ENCODE data around the gene POU4F1.

POU4F1 gene

DNA sequence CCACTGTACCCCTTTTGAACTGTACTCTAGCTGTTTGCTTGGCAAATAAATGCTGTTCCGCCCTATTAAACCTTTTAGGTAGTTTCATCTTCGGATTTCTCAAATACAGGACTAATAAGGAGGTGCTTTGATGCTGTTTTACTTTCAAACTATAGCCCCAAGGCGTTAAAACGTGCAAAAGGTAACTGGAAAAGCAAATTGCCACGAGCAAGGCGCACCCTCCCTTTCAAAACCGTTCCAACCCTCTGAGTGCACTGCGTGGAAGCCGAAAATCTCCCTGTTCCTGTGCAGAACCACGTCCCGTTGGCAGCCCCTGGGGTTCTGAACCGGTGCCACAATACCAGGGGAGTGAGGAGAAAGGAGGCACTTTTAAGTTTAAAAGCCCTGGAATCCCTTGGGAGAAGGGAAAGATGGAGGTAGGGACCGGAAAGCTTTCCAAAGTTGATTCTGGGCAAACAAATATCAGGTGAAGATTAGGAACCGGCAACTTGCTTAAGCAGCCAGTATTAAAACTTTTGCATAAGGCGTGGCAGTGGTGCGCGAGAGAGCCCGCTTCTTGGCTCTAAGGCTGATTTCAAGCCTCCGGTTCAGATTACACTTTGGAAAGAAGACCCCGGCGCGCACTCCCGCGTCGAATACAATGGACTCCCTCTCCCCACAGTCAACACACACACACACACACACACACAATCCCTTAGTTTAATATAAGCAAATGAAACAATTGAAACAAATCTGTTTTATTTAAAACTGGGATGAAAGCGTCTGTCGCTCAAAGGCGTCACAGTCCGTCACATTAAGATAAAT is 9.5 kb downstream of the POU4F1 start:
- no peak for DNase-seq (ENCODE audit: low read depth in 4 of 4, low spot score in 1 of 4)

DNA sequence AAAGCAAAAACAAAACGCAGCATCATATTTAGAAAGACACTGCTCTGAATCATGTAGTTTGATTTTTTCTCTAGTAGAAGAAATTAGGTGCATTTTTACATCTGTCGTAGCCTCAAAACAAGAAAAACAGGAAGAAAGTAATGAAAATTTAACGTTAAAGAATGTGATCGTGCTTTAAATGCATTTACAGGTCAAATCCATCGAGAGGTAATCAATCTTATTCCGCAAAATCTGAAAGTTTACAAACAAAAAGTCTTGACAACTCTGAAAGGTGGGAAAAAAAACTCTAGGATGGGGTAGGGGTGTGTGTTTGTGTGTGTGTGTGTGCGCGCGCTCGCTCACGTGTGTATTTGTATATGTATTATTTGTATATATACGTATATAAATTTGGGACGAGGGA is 10.2 kb downstream of the POU4F1 start:
- DNase-seq (ENCODE audit: low read depth in 4 of 4, low spot score in 1 of 4): no peak

DNA sequence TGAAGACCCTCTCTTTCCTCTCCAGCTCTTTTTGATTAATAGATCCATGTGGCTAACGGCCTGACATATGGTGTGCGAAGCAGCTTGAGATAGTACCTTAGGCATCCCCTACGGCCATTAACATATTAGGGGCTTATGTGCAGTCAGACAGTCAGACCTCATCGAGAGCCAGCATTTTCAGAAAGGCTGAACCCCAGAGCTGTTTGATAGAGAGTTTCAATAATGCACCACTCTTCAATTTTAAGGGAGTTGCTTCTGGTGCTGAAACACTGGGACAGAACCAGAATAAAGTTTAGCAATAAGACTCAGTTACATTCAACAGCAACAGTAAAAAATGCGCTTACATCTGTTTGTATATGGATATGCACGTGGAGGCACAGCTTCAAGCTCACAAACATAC is 10.8 kb downstream of the POU4F1 start:
- no peak for DNase-seq (ENCODE audit: low read depth in 4 of 4, low spot score in 1 of 4)

DNA sequence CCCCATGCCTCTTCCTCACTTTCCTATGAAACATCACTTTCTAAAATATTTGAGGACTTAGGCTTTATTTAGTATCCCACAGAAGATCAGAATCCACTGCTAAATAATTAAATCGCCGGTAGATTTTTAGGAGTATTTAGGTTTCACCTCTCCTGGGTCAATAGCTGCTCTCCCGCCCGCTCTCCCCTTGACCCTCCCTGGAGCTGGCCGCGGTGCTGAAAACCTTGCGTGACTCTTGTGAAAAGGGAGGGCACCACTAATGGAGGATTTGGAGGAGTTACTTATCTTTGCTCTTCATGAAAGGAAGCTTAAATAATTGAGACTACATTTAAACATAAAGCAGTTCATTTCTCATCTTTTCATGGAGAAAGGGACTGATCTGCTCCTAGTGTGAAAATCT is 14.1 kb downstream of the POU4F1 start:
- no peak for DNase-seq (ENCODE audit: low read depth in 4 of 4, low spot score in 1 of 4)

DNA sequence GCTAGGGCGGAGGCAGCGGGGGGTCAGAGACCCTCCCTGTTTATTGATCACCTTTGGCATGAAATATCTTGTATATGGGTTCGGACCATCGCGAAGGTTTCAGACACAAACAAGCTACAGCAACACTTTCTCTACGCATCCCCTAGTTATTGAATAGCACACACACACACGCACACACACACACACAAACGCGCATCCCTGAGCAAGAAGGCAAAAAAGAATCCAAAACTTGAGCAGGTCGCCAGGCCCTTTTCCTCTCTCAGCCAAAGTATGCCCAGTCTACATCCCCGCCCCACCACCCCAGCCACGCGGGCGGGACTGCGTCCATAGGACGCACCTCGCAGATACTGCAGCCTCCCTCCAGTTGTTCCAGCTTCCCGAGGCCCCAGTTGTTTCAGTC is 16.0 kb downstream of the POU4F1 start:
- no peak for DNase-seq (ENCODE audit: low read depth in 4 of 4, low spot score in 1 of 4)

DNA sequence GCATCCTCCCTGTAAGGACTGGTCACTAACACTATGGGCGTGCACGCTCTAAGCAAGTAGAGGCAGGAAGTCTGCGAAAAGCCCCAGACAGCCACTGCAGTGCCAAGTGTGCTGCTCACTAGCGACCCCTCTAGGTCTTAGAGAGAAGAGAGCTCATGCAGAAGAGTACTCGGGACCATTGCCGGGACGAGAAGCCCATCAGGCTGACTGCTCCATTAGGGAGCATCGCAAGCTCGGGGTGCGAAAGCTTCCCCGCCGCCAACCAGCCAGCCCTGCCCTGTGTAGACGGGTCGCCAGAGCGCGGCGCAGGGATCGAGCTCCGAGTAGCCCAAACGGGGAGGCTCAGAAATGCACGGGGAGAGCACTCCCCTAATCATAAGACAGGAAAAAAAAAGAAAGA is 16.6 kb downstream of the POU4F1 start:
- no peak for DNase-seq (ENCODE audit: low read depth in 4 of 4, low spot score in 1 of 4)

DNA sequence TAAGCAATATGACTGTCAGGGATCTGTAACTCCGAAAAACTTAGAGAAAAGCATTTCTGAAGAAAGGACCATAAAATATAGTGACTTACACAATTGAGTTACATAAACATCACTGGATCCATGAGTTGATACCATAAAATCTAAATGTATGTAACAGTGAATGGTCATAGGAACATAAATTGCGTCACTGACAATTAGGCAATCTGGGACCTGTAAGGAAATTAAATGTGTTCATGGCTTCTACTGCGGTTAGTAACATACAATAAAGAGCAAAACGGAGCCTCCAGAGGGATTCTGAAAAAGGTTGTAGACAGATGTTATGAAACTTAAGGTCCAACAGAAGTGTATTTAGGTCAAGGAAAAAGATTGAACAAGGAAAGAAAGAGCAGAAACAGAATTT is 27.1 kb downstream of the POU4F1 start:
- no peak for DNase-seq (ENCODE audit: low read depth in 4 of 4, low spot score in 1 of 4)

DNA sequence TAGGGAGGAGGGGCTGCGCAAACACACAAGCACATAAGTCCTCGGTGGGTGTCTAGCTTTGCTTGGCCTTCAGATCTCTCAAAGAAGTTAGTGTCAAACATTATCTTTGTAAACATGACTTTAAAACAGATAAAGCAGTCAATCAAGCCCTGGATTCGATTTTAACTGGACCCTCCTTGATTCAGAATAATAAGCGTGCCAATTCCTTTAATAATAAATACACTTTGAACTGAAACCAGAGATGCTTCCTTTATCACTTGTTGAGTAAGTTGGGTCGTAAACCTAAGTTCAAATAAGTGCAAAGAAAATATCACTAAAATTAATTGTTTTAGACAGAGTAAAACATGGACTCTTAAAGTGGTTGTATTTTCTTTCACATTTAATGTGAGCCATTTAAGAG is 30.9 kb downstream of the POU4F1 start:
- DNase-seq (ENCODE audit: low read depth in 4 of 4, low spot score in 1 of 4): no peak

DNA sequence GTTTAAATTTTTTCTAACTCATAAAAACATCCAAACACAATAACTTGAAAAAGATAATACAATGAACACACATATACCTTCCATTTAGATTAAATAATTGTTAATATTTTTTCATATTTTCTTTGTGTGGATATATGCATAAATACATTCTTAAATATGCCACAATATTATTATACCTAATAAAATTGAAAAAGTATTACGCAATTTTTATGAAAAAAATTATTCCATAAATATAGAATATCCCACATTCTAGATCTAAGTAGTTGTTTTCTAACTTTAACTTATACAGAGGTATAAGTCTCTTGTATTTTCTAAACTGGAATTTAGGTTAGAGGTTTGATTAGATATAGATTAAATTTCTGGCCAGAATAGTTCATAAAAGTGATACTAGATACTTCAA is 34.3 kb downstream of the POU4F1 start:
- DNase-seq (ENCODE audit: low read depth in 4 of 4, low spot score in 1 of 4): no peak

DNA sequence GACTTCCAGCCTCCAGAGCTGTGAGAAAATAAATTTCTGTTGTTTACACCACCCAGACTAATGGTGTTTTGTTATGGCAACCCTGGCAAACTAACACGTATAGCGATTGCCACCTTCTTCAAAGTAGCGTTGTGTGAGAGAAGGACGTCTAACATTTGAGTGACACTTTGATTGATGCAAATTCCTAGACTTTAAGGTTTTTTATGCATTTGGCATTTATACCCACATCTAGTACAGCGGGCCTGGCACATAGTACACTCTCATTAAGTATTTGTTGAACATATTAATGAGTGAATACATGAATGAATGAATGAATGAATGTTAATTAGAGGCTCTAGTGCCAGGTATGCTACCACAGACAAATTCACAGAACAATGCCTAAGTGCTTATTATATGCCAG is 36.7 kb downstream of the POU4F1 start:
- no peak for DNase-seq (ENCODE audit: low read depth in 4 of 4, low spot score in 1 of 4)

DNA sequence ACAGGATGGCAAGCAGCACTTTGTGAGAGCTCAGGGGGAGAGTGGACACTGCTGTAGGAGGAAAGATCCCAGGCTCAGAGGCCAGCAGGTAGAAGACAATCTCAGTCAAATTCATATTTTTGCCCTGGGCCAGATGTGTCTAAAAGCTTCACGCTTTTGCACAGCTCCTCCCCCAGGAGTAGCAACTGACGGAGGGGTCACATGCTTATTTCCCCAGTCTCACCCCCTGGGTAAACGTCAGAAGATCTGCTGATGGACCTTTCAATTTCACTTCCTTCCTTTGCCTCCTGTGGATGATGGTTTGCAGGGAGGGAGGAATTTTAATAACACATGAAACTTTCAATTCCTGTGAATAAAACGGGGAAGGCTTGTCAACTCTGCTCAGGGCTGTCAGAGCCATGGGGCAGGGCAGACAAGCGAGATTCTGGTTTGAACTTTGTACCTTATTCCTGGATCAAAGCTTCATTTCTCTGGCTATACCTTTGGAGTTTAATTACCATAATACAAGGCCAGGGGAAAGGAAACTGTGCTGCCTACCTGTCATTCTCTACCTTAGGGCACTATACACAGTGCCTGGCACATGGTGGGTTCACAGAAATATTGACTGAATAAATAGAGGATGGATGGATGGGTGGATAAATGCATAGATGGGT is 41.0 kb downstream of the POU4F1 start:
- DNase-seq (ENCODE audit: low read depth in 4 of 4, low spot score in 1 of 4): no peak

Measured in stimulated activated CD4-positive, alpha-beta T cell treated with anti-CD3 and anti-CD28 coated beads, Interleukin-1b, Interleukin-23, amount 100 ng/mL, for 24 hours (primary cell).